AG04450 (cell line): Measurements from ENCODE around the gene CTR9. TPM values are rescaled to one million over a fixed set of nuclear protein-coding genes. Genes with fewer than 3 reads are reported as not detected.

Source experiments
- CTCF ChIA-PET: fragments of 300-600, 350-600 bp; formaldehyde crosslinking; extraction: SDS; loops from one replicate; lab custom pipeline; 2022; ENCODE audit warnings: antibody characterized with exemption, inconsistent platforms; lab: Charles Lee
- POLR2A ChIA-PET: fragments of 350-600 bp; formaldehyde crosslinking; extraction: SDS; loops from one replicate; lab custom pipeline; 2021; ENCODE audit warnings: antibody characterized with exemption, inconsistent platforms; lab: Yijun Ruan, JAX
- DNase-seq: peaks from one replicate; pipeline ENCODE4 v3.0.0-alpha.2; 2011; ENCODE audit warnings: low read depth, low spot score
- H3K27ac ChIP-seq: one replicate; pipeline ENCODE4 v1.5.1; 2012; ENCODE audit warnings: low read depth, low read length, control low read depth
- H3K27me3 ChIP-seq: one replicate; pipeline ENCODE4 v1.6.0; 2012; ENCODE audit warnings: low read length; ENCODE audit not compliant: control insufficient read depth, insufficient read depth
- H3K4me3 ChIP-seq: 2 replicates; pipeline ENCODE4 v1.5.1; 2011; ENCODE audit warnings: mild to moderate bottlenecking, low read depth, low read length, control low read depth
- H3K9me3 ChIP-seq: 2 replicates; pipeline ENCODE4 v1.5.1; 2012; ENCODE audit warnings: low read length; ENCODE audit not compliant: control insufficient read depth, insufficient read depth
- polyA plus RNA-seq: library from polyadenylated mRNA; depleted of rRNA; stranded (reverse); fragments of >200 nt; gene quantifications from 2 replicates; pipeline ENCODE4 v1.2.3, GENCODE V29; 2011
- TF ChIP-seq, protein P1 (sequence below): IDR thresholded peaks from 2 replicates; pipeline ENCODE4 v1.5.1; 2011; ENCODE audit warnings: low read depth, low read length, control low read depth, inconsistent platforms

CTR9 gene
- polyA plus RNA-seq, 1 experiment = 22.6 TPM

DNA sequence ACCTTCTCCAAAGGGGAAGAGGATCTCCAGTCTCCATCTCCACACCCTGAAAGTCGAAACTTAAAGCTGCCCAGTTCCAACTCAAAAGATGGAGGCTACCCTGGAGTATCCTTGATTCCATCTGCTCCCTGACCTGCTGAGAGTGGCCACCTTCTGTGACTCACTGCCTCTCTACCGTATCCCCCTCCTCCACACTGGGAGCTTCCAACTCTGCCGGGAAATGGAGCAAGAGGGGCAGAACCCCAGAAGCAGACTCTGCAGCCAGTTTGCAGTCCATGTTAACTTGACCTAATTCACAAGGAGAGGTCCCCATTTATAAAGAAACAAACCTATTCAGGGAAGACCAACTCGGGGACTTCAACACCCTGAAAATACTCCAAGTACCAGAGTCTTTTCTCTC is 35.5 kb upstream of the CTR9 start:
- DNase-seq = no peak
- TF ChIP-seq, protein P1, sequence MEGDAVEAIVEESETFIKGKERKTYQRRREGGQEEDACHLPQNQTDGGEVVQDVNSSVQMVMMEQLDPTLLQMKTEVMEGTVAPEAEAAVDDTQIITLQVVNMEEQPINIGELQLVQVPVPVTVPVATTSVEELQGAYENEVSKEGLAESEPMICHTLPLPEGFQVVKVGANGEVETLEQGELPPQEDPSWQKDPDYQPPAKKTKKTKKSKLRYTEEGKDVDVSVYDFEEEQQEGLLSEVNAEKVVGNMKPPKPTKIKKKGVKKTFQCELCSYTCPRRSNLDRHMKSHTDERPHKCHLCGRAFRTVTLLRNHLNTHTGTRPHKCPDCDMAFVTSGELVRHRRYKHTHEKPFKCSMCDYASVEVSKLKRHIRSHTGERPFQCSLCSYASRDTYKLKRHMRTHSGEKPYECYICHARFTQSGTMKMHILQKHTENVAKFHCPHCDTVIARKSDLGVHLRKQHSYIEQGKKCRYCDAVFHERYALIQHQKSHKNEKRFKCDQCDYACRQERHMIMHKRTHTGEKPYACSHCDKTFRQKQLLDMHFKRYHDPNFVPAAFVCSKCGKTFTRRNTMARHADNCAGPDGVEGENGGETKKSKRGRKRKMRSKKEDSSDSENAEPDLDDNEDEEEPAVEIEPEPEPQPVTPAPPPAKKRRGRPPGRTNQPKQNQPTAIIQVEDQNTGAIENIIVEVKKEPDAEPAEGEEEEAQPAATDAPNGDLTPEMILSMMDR = no peak

GRCh38 chr11:10716122-10716521 is 34.9 kb upstream of the CTR9 start:
- H3K4me3 ChIP-seq = no peak overlapping the region
- H3K27ac ChIP-seq = no peak overlapping the region
- TF ChIP-seq, protein P1 = no peak
- peaks cover 3% of the 10 kb centered on the region; the same call in 1 of the 2 replicates for H3K9me3 ChIP-seq
- ChIA-PET POLR2A (no interaction called here), CTCF (no interaction called here)
- no peak for DNase-seq
- H3K27me3 ChIP-seq = peaks cover 2% of the 10 kb centered on the region

More for the DNA sequence above, 35.5 kb upstream of the CTR9 start:
- Histone ChIP-seq H3K27ac (no peak overlapping the region), H3K27me3 (peaks cover 2% of the 10 kb centered on the region), H3K4me3 (no peak overlapping the region), H3K9me3 (peaks cover 3% of the 10 kb centered on the region; the same call in 1 of the 2 replicates)
- ChIA-PET CTCF (no interaction called here), POLR2A (no interaction called here)

- Histone ChIP-seq H3K9me3 (peaks cover 3% of the 10 kb centered on the region; the same call in 1 of the 2 replicates), H3K27ac (no peak overlapping the region), H3K4me3 (no peak overlapping the region), H3K27me3 (peaks cover 2% of the 10 kb centered on the region)
- no peak for DNase-seq
- ChIA-PET POLR2A (no interaction called here), CTCF (no interaction called here)
- TF ChIP-seq, protein P1 = no peak
Observed at GRCh38 chr11:10716543-10717259, 34.3 kb upstream of the CTR9 start.

- peaks cover 2% of the 10 kb centered on the region for H3K27me3 ChIP-seq
- no peak overlapping the region for H3K27ac ChIP-seq
- TF ChIP-seq, protein P1 = no peak
- POLR2A ChIA-PET = no interaction called here
- H3K9me3 ChIP-seq = peaks cover 3% of the 10 kb centered on the region; the same call in 1 of the 2 replicates
- no peak for DNase-seq
- CTCF ChIA-PET = interaction anchor here (1.2 kb wide), 1 partner anchor 10 kb away, joined by 3 read pairs; no protein-coding TSS in a partner anchor
- H3K4me3 ChIP-seq = no peak overlapping the region
Observed at GRCh38 chr11:10719616-10720015, 31.4 kb upstream of the CTR9 start.

DNA sequence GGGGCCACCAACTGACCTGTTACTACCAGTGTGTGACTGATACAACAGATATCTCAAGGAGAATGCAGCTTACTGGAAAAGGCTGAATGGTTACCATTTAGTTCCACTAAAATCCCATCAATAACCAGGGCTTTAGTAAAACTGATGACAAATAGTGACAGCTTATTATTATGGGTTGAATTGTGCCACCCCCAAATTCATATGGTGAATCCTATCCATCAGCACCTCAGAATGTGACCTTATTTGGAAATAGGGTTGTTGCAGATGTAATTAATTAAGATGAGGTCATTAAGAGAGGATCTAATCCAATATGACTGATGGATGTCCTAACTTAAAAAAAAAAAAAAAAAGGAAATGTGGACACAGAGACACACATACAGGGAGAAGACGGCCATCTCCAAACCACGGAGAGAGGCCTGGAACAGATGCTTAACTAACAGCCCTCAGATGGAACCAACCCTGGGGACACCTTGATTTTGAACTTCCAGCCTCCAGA is 30.1 kb upstream of the CTR9 start:
- TF ChIP-seq, protein P1 = no peak
- Histone ChIP-seq H3K27ac (no peak overlapping the region), H3K9me3 (peaks cover 8% of the 10 kb centered on the region; the same call in 1 of the 2 replicates), H3K27me3 (peaks cover 2% of the 10 kb centered on the region), H3K4me3 (no peak overlapping the region)
- ChIA-PET POLR2A (no interaction called here), CTCF (no interaction called here)
- no peak for DNase-seq
